HCT116 (cell line): Measurements from ENCODE around the gene KLF9. TPM values are rescaled to one million over a fixed set of nuclear protein-coding genes. Genes with fewer than 3 reads are reported as not detected.

Source experiments
- ATAC-seq: fragments of 200-7000 bp; cut with Tn5 transposase; 2 replicates; pipeline ENCODE4 v1.9.1; 2020; ENCODE audit warnings: mild to moderate bottlenecking, moderate library complexity
- BruUV-seq: library from RNA; stranded (reverse); fragments of 400-500 nt; replicated peaks from 2 replicates; lab custom pipeline; 2021; lab: Mats Ljungman, UMichigan
- CTCF ChIA-PET: fragments of 300-600 bp; sonication (Branson Sonifier 250); formaldehyde crosslinking; loops from one replicate; lab custom pipeline; 2021; ENCODE audit warnings: antibody characterized with exemption; lab: Charles Lee
- POLR2A ChIA-PET: fragments of 300-600, 350-600 bp; sonication (Branson Sonifier 250); formaldehyde crosslinking; loops from one replicate; lab custom pipeline; 2021; ENCODE audit warnings: antibody characterized with exemption; lab: Charles Lee
- RAD21 ChIA-PET, 2 experiments: fragments of 300-600 bp; sonication (Branson Sonifier 250); formaldehyde crosslinking; loops; one replicate each; lab custom pipeline; 2023; ENCODE audit warnings: low total read pairs in 2 of 2; ENCODE audit not compliant: uncharacterized antibody in 2 of 2, unreplicated experiment in 2 of 2, low non-redundant PET in 1 of 2; lab: Charles Lee
- DNase-seq: peaks from one replicate; pipeline ENCODE4 v3.0.0-alpha.2; 2010; ENCODE audit warnings: low read depth, low spot score
- H2AFZ ChIP-seq: fragments of 200-600 bp; shearing (Covaris generic), sonication (generic); 2 replicates; pipeline ENCODE4 v1.6.1; 2017; ENCODE audit warnings: low read depth, mixed run types, mixed read lengths, antibody characterized with exemption, low read length; ENCODE audit not compliant: poor library complexity, severe bottlenecking
- H3K27ac ChIP-seq: 2 replicates; pipeline ENCODE4 v1.5.1; 2012; ENCODE audit warnings: low read depth, low read length
- H3K27me3 ChIP-seq: fragments of 200-600 bp; sonication (generic); 2 replicates; pipeline ENCODE4 v1.6.1; 2016; ENCODE audit warnings: mixed run types, low read length, mixed read lengths; ENCODE audit not compliant: insufficient read depth
- H3K36me3 ChIP-seq, 2 experiments: fragments of 200-500 bp in 1 of 2; fragments of 200-600 bp in 1 of 2; sonication (Bioruptor generic) in 1 of 2; sonication (generic) in 1 of 2; 2 replicates each; pipeline versions ENCODE4 v1.5.1 to v1.6.1; 2014 to 2016; ENCODE audit warnings: low read length in 2 of 2, inconsistent platforms in 1 of 2, mixed read lengths in 1 of 2, mixed run types in 1 of 2; ENCODE audit not compliant: insufficient read depth in 2 of 2, control insufficient read depth in 1 of 2
- H3K4me1 ChIP-seq, 2 experiments: fragments of 200-600 bp in 1 of 2; sonication (generic) in 1 of 2; 2 replicates each; pipeline versions ENCODE4 v1.5.1 to v1.6.1; 2012 to 2017; ENCODE audit warnings: low read length in 2 of 2, inconsistent platforms in 1 of 2, mild to moderate bottlenecking in 1 of 2, mixed read lengths in 1 of 2, mixed run types in 1 of 2, moderate library complexity in 1 of 2; ENCODE audit not compliant: insufficient read depth in 2 of 2, control insufficient read depth in 1 of 2
- H3K4me2 ChIP-seq: fragments of 200-600 bp; sonication (generic); 2 replicates; pipeline ENCODE4 v1.6.1; 2017; ENCODE audit warnings: mixed run types, low read length, mixed read lengths
- H3K4me3 ChIP-seq, 2 experiments: fragments of 200-600 bp in 1 of 2; sonication (generic) in 1 of 2; replicated peaks in 1 of 2; 2 replicates each; pipeline ENCODE4 v1.5.1; 2011 to 2016; ENCODE audit warnings: low read length in 2 of 2, control low read depth in 1 of 2, low read depth in 1 of 2, mild to moderate bottlenecking in 1 of 2, mixed read lengths in 1 of 2, mixed run types in 1 of 2
- H3K79me2 ChIP-seq: fragments of 200-600 bp; sonication (generic); 2 replicates; pipeline ENCODE4 v1.6.1; 2017; ENCODE audit warnings: mild to moderate bottlenecking, mixed run types, low read length, moderate library complexity, mixed read lengths; ENCODE audit not compliant: insufficient read depth
- H3K9ac ChIP-seq: fragments of 200-600 bp; sonication (generic); 2 replicates; pipeline ENCODE4 v1.6.1; 2016; ENCODE audit warnings: low read length, mixed read lengths
- H3K9me2 ChIP-seq: fragments of 200-600 bp; sonication (generic), shearing (Covaris generic); 2 replicates; pipeline ENCODE4 v1.6.1; 2017; ENCODE audit warnings: mixed run types, mild to moderate bottlenecking, moderate library complexity; ENCODE audit not compliant: insufficient read depth
- H3K9me3 ChIP-seq, 2 experiments: fragments of 200-500 bp in 1 of 2; fragments of 200-600 bp in 1 of 2; sonication (Bioruptor generic) in 1 of 2; sonication (generic) in 1 of 2; 2 replicates each; pipeline ENCODE4 v1.6.1; 2014 to 2017; ENCODE audit warnings: low read length in 2 of 2, mixed read lengths in 2 of 2, inconsistent platforms in 1 of 2, low read depth in 1 of 2, mild to moderate bottlenecking in 1 of 2, mixed run types in 1 of 2, moderate library complexity in 1 of 2; ENCODE audit not compliant: control insufficient read depth in 1 of 2, insufficient read depth in 1 of 2
- H4K20me1 ChIP-seq: fragments of 200-600 bp; sonication (generic), shearing (Covaris generic); 2 replicates; pipeline ENCODE4 v1.6.1; 2017; ENCODE audit warnings: mixed run types, mild to moderate bottlenecking, moderate library complexity; ENCODE audit not compliant: insufficient read depth
- EGR1 ChIP-seq: IDR thresholded peaks from 2 replicates; pipeline ENCODE4 v1.6.1; 2012; ENCODE audit warnings: low read depth
- EZH2 ChIP-seq: fragments of 200-600 bp; sonication (generic); IDR thresholded peaks from 2 replicates; pipeline ENCODE4 v1.6.1; 2017; ENCODE audit warnings: antibody characterized with exemption, mixed run types
- MAX ChIP-seq: IDR thresholded peaks from 2 replicates; pipeline ENCODE4 v1.6.1; 2012
- POLR2AphosphoS5 ChIP-seq: IDR thresholded peaks from 2 replicates; pipeline ENCODE4 v1.6.1; 2011; ENCODE audit warnings: mild to moderate bottlenecking, low read depth, low read length, moderate library complexity
- REST ChIP-seq: IDR thresholded peaks from 2 replicates; pipeline ENCODE4 v1.6.1; 2012; ENCODE audit warnings: low read depth
- SP1 ChIP-seq: IDR thresholded peaks from 2 replicates; pipeline ENCODE4 v1.6.1; 2012; ENCODE audit warnings: low read depth
- SRF ChIP-seq: IDR thresholded peaks from 2 replicates; pipeline ENCODE4 v1.6.1; 2012; ENCODE audit warnings: low read depth
- ZFX ChIP-seq: fragments of 450-650 bp; IDR thresholded peaks from 2 replicates; pipeline ENCODE4 v1.6.1; 2017
- intact Hi-C: fragments of 100-400 bp; cut with micrococcal nuclease; formaldehyde crosslinking; loops from 2 replicates; pipeline ENCODE4 v1.10.0; 2022
- total RNA-seq: library from RNA; stranded (reverse); gene quantifications from one replicate; pipeline ENCODE4 v1.2.1, GENCODE V29; 2021; ENCODE audit not compliant: unreplicated experiment
- TF ChIP-seq, protein P1 (sequence below): IDR thresholded peaks from 2 replicates; pipeline ENCODE4 v1.6.1; 2012
- TF ChIP-seq, protein P2 (sequence below): IDR thresholded peaks from 2 replicates; pipeline ENCODE4 v1.6.1; 2011; ENCODE audit warnings: mild to moderate bottlenecking, low read length, moderate library complexity; ENCODE audit not compliant: insufficient replicate concordance; ENCODE audit errors: extremely low read depth

Gene KLF9
- total RNA-seq, 1 experiment from 2014 or later = 8.3 TPM

- no peak overlapping the region for H3K27ac ChIP-seq
- ChIA-PET POLR2A (interaction anchor here (1.1 kb wide), 1 partner anchor 187 kb away, joined by 4 read pairs; no protein-coding TSS in a partner anchor), CTCF (interaction anchor here (1.2 to 2.0 kb wide), 3 partner anchors 68 to 187 kb away, joined by 3 to 7 read pairs (median 7); no protein-coding TSS in a partner anchor), RAD21 (interaction anchor here in 1 of 2 experiments (0.6 kb wide), 1 partner anchor 25 kb away, joined by 3 read pairs; no protein-coding TSS in a partner anchor)
- H3K27me3 ChIP-seq = no peaks in the 10 kb centered on the region
- H3K9ac ChIP-seq = no peak overlapping the region
- intact Hi-C loops = no loop called here
- no peaks in the 10 kb centered on the region for H3K79me2 ChIP-seq
- H3K9me2 ChIP-seq = no peaks in the 10 kb centered on the region
- H3K36me3 ChIP-seq = no peaks in the 10 kb centered on the region
- DNase-seq = no peak
- no TSS peak for BruUV-seq
- no peak for TF ChIP-seq MAX
- TF ChIP-seq SP1 = no peak
- TF ChIP-seq SRF = no peak
- no peak for TF ChIP-seq ZFX
- TF ChIP-seq, protein P1, sequence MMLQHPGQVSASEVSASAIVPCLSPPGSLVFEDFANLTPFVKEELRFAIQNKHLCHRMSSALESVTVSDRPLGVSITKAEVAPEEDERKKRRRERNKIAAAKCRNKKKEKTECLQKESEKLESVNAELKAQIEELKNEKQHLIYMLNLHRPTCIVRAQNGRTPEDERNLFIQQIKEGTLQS = no peak
- TF ChIP-seq, protein P2, sequence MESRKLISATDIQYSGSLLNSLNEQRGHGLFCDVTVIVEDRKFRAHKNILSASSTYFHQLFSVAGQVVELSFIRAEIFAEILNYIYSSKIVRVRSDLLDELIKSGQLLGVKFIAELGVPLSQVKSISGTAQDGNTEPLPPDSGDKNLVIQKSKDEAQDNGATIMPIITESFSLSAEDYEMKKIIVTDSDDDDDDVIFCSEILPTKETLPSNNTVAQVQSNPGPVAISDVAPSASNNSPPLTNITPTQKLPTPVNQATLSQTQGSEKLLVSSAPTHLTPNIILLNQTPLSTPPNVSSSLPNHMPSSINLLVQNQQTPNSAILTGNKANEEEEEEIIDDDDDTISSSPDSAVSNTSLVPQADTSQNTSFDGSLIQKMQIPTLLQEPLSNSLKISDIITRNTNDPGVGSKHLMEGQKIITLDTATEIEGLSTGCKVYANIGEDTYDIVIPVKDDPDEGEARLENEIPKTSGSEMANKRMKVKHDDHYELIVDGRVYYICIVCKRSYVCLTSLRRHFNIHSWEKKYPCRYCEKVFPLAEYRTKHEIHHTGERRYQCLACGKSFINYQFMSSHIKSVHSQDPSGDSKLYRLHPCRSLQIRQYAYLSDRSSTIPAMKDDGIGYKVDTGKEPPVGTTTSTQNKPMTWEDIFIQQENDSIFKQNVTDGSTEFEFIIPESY = no peak
- no peak for TF ChIP-seq EZH2
- TF ChIP-seq REST = no peak
- TF ChIP-seq POLR2AphosphoS5 = no peak
- no peak for TF ChIP-seq EGR1
- TF ChIP-seq, all 23 proteins: peak for 0
- ATAC-seq = no peak
- H4K20me1 ChIP-seq = no peaks in the 10 kb centered on the region
- peak overlapping the region; percentile 96 for H3K4me2 ChIP-seq
- H3K9me3 ChIP-seq = no peaks in the 10 kb centered on the region
- H2AFZ ChIP-seq = peak overlapping the region; percentile 99
- H3K4me3 ChIP-seq = no peak overlapping the region
- H3K4me1 ChIP-seq = peaks cover 29 to 74% of the 10 kb centered on the region in 2 experiments
Observed at GRCh38 chr9:70415041-70415440, 584 bp upstream of the KLF9 start.
